NCI-H1417 (cell line): ENCODE data around the gene WDR90.

Experiments
- DNase-seq, 3 experiments: peaks; one replicate each; lab custom pipeline; 2025; lab: John Stamatoyannopoulos, UW

WDR90 gene

DNA sequence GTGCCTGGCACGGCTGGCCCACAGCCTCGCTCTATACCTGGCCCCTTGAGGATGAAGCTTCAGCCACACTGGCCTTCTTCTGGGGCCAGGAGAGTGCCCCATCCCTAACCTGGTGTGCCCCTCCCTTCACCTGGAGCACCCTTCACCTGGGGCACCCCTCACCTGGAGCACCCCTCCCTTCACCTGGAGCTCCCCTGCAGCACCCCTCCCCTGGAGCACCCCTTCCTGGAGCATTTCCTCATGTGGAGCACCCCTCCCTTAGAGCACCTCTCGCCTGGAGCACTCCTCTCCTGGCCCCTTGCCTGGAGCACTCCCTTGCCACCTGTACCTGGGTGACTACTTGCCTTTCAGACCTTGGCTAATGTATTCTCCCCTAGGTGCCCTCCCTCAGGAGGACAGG, 58.9 kb downstream of the WDR90 start:
- no peak for DNase-seq

DNA sequence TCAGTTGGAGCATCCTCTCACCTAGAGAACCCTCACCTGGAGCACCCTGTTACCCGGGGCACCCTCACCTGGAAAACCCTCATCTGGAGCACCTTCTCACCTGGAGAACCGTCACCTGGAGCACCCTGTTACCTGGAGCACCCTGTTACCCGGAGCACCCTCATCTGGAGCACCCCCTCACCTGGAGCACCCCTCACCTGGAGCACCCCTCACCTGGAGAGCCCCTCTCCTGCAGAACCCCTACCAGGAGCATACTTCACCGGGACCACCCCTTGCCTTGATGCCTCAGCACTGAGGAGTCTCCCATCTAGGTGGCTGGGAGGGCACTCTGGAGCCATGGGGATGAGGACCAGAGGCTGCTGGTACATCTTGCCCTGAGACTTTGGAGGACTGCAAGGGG, 59.8 kb downstream of the WDR90 start:
- DNase-seq: no peak

DNA sequence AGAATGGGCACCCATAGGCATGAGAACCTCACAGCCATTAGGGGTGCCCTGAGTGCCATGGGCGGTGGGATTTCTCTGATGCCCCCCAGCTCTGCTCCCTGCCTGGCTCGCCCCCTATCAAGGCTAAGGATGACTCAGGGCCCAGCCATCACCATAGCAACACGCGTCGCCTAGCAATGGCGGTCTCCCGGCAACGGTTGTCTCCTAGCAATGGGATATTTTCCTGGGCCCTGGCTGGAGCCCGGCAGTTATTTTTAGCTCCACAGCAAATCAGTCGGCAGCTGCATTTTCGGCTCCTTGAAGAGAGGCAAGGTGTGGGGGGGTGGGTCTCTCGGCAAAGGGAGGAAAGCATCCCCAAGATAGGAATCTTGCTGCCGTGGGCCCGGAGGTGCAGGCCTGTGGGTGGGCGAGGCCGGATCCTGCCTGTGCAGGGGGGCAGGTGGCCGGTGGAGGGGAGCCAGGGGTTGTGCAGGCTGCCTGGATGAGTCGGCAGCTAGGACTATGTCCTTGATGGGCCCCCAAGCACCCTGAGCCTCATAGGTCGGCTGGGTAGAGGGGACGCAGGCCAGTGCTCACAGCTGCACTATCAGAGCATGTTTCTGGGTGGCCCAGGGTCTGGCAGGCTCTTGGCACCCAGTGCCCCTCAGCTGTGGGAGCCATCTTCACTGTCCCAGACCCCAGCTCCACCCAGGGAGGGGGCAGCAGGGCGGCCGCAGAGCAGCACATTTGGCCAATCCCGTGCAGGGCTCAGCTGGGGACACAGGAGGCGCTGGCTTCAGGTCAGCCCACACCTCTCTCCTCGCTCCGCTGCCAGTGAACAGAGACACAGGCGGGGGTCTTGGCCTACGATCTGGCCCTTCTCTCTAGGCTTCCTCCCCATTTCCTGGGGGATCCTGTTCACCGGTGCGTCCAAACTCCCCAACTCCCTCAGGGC, 60.7 kb downstream of the WDR90 start:
- peak; percentile 95 to 99 (median 98) for DNase-seq

DNA sequence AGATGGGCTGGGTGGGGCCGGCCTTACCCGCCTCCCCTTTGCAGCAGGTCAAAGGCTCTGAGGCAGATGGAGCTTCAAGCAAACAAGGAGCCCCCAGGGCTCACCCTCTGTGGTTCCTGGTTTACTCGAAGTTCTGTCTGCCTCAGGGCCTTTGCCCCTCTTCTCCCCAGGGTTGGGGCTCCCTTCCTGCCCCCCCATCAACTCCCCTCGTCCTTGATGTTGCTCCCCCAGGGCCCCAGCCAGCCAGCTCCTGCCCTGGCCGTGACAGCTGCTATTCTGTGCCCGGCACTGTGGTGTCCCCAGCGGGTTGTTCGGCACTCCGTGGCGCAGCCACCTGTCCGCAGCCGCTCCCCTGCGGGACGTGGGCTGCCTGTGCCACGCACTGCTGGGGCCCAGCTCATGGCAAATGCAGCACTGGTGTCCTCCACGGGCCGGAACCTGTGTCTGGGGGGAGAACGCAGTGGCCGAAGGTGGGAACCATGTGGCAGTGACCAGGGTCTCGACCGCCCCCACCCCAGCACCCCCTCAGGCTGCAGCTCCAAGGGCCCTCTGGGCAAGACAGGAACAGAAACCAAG, 61.4 kb downstream of the WDR90 start:
- peak in 1 of 3 experiments; percentile 70 for DNase-seq

DNA sequence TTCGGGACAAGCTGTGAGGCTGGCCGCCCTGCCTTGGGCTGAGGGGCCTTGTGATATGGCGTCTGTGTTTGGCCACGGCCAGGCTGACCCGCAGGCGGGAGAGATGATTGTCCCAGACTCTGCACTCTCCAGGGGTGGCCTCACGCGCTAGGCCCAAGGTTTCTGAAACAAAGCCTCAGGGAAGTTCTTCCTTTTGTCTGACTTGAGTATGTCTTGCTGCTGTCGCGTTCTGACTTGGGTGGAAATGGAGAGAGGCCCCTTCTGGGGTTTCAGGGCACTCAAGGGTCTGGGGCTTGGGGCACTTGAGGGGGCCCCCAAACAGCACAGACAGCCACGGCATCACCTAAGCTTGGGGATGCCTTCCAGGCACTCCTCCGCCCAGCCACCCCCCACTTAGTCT, 61.9 kb downstream of the WDR90 start:
- no peak for DNase-seq

DNA sequence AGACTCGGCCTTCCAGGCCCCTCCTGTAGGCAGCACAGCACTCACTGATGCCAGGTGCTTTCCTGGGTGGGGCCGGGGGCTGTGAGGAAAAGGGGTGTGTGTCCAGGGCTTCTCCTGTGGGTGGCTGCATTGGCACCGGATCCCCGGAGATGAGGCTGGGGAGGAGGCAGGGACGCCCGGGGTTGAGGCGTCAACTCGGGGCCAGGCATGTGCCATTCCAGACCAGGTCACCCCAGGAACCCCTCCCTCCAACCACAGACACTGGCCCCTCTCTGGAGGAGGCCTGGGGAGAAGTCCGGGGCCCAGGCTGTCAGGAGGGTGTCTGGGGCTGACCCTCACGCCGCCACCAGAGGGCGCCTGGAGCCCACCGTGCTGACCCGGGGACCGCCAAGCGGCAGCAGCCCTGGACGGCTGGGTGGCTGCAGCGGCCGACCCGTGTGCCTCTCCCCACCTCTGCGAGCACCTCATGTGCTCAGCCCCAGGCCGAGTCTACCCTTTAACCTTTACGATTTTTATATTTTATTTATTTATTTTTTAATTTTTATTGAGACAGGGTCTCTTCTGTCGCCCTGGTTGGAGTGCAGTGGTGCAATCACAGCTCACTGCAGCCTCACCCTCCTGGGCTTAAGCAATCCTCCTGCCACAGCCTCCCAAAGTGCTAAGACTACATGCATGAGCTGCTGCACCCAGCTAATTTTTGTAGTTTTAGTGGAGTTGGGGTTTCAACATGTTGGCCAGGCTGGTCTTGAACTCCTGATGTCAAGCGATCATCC, 62.6 kb downstream of the WDR90 start:
- peak; percentile 65 to 77 (median 72) for DNase-seq

DNA sequence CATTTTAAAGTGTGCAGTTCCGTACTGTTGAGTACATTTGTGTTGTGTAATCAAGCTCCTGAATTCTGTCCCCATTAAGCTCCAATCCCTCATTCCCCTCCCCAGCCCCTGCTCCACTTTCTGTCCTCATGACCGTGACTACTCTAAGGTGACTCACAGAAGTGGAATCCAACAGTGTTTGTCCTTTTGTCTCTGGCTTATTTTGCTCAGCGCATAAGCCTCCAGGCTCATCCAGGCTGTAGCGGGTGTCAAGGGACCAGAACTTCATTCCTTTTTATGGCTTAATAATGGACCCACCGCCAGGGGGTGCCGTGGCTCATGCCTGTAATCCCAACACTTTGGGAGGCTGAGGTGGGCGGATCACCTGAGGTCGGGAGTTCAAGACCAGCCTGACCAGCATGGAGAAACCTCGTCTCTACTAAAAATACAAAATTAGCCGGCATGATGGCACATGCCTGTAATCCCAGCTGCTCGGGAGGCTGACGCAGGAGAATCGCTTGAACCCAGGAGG, 63.6 kb downstream of the WDR90 start:
- peak; percentile 11 to 53 (median 50) for DNase-seq

DNA sequence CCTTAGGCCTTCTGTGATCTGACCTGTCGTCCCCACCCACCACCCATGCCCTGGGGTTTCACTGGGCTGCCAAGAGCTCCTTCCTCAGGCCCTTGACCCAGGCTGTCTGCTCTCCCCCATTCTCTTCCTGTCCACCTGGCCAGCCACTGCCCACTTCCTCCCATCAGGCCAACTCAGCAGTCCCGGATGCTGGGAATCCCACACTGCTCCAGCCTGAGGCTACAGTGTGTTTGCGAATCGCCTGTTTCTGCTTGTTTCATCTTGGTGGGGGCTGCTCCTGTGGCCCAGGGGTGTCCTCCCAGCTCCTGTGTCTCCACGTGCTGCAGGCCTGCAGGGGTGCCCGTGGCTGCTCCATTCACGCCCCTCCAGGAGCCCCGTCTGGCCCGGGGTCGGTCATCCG, 64.9 kb downstream of the WDR90 start:
- no peak for DNase-seq

DNA sequence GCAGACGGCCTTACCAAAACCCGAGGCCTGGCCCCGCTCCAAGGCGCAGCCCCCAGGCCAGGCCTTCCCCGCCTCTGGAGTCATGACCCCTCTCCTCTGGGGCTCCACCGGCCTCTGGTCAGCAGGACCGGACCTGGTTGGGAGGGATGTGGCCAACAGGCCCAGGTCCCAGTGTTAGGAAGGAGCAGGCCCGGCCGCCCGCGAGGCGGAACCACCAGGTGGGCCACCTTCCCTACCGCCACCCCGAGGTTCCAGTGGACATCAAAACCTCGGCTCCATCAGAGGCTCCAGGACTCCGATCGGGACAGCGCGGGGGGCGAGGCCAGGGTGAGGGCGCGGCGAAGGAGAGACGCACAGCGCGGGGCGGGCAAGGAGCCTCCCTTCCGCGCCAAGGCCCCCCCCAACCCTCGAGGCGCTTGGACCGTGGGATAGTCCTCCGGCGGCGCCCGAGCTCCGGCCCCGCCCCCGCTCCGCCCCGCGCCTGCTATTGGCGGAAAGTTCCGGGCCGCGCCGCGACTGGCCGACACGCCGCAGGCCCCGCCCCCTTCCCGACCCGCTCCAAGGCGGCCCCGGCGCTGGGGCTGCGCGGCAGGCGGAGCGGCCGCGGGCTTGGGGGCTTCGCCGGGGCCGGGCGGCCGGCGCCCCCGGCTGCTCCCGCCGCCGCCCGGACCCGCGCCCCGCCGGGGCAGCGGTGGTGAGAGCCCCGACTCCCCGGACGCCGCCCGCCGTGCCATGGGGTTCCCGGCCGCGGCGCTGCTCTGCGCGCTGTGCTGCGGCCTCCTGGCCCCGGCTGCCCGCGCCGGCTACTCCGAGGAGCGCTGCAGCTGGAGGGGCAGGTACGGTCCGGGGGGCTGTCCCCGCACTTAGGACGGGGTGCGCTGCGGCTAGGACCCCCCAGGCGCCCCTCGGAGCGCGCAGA, 65.7 kb downstream of the WDR90 start, which contains the start of gene METRN:
TSS of gene METRN (plus strand) at position 561 of the 919 bp plus-strand sequence. CDS start at position 733, 172 bp downstream.
- peak; percentile 83 to 91 (median 87) for DNase-seq

DNA sequence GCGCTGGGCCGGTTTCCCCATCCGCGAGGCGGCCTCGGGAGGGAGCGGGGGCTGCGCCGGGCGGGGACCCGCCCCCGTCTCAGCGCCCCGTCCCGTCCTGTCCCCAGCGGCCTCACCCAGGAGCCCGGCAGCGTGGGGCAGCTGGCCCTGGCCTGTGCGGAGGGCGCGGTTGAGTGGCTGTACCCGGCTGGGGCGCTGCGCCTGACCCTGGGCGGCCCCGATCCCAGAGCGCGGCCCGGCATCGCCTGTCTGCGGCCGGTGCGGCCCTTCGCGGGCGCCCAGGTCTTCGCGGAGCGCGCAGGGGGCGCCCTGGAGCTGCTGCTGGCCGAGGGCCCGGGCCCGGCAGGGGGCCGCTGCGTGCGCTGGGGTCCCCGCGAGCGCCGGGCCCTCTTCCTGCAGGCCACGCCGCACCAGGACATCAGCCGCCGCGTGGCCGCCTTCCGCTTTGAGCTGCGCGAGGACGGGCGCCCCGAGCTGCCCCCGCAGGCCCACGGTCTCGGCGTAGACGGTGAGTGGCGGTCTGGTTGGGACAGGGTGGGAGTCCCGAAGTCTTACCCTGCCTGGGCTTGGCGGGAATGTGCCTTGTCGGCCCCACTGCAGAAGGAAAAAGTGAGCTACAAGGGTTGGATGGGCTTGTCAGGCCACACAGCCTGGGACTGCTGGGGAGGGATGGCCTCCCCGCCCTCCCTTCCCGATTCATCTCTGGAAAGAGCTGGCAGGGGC, 66.5 kb downstream of the WDR90 start:
- DNase-seq: peak in 2 of 3 experiments; percentile 66 to 69

DNA sequence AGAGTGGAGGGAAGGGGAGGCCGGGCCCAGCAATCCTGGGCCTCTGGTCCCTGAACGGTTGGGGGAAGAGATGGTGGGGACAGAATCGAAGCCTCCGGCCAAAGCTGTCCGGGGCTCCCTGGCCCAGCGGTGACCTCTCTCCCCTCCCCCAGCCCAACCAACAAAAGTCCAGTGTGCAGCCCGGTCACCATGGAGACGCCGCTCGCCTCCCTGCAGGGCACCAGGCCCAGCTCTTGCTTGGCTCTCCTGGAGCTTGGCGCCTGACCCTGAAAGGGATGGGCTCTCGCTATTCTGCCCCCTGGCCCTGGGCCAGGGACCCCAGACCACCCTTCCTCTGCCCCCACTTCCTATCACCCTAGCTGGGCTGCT, 67.0 kb downstream of the WDR90 start:
- DNase-seq: peak in 2 of 3 experiments; percentile 66 to 84

DNA sequence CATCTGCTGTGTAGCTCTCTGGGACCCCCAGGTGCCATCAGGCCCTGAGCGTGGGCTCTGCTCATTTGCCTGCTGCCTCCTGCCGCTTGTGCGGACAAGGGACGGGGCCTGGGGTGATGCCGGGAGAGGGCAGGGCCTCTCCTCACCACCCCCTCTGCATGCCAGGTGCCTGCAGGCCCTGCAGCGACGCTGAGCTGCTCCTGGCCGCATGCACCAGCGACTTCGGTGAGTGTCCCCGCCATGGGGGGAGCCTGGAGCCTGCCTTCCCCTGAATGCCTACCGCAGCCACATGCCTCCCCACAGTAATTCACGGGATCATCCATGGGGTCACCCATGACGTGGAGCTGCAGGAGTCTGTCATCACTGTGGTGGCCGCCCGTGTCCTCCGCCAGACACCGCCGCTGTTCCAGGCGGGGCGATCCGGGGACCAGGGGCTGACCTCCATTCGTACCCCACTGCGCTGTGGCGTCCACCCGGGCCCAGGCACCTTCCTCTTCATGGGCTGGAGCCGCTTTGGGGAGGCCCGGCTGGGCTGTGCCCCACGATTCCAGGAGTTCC, 67.7 kb downstream of the WDR90 start:
- no peak for DNase-seq
